Measurements from ENCODE around the gene HELT. TPM values are rescaled to one million over a fixed set of nuclear protein-coding genes. Genes with fewer than 3 reads are reported as not detected.
A peak's percentile ranks its signal among the peaks of the same experiment; 100 is the strongest.

Gene HELT
- total RNA-seq, 2 donors from 2014 or later: not detected

GRCh38 chr4:185015108-185015507 is 3.2 kb upstream of the HELT start:
- ATAC-seq (no peak), DNase-seq (no peak)
- H3K9me3 ChIP-seq (ENCODE audit: control insufficient read depth, low read length, poor library complexity, severe bottlenecking): no peaks in the 10 kb centered on the region
- Mint-ChIP-seq H3K27me3 (peaks cover 86% of the 10 kb centered on the region), H3K4me3 (no peak overlapping the region), H3K36me3 (ENCODE audit: low read depth) (no peaks in the 10 kb centered on the region), H3K27ac (no peak overlapping the region), H3K4me1 (peaks cover 14% of the 10 kb centered on the region)

GRCh38 chr4:185016101-185016940 is 2.0 kb upstream of the HELT start:
- DNase-seq (no peak), ATAC-seq (no peak)
- no peaks in the 10 kb centered on the region for H3K9me3 ChIP-seq (ENCODE audit: control insufficient read depth, low read length, poor library complexity, severe bottlenecking)
- Mint-ChIP-seq H3K27ac (no peak overlapping the region), H3K36me3 (ENCODE audit: low read depth) (no peaks in the 10 kb centered on the region), H3K4me1 (peaks cover 18% of the 10 kb centered on the region), H3K4me3 (no peak overlapping the region), H3K27me3 (peaks cover 83% of the 10 kb centered on the region)

GRCh38 chr4:185016946-185017758 is 1.1 kb upstream of the HELT start:
- no peak for ATAC-seq

GRCh38 chr4:185018834-185019455 is 655 bp downstream of the HELT start:
- Mint-ChIP-seq H3K27me3 (peaks cover 80% of the 10 kb centered on the region), H3K4me1 (peaks cover 19% of the 10 kb centered on the region), H3K27ac (no peak overlapping the region), H3K36me3 (ENCODE audit: low read depth) (peaks cover 4% of the 10 kb centered on the region), H3K4me3 (peak overlapping the region; percentile 15)
- no peaks in the 10 kb centered on the region for H3K9me3 ChIP-seq (ENCODE audit: control insufficient read depth, low read length, poor library complexity, severe bottlenecking)
- DNase-seq: no peak
- no peak for ATAC-seq

More at GRCh38 chr4:185016946-185017758, 1.1 kb upstream of the HELT start:
- no peak for DNase-seq
- H3K9me3 ChIP-seq (ENCODE audit: control insufficient read depth, low read length, poor library complexity, severe bottlenecking): no peaks in the 10 kb centered on the region
- Mint-ChIP-seq H3K4me1 (peaks cover 18% of the 10 kb centered on the region), H3K27me3 (peaks cover 81% of the 10 kb centered on the region), H3K36me3 (ENCODE audit: low read depth) (no peaks in the 10 kb centered on the region), H3K4me3 (no peak overlapping the region), H3K27ac (no peak overlapping the region)

- DNase-seq (no peak), ATAC-seq (no peak)
- H3K4me1 Mint-ChIP-seq: peaks cover 15% of the 10 kb centered on the region
- H3K27me3 Mint-ChIP-seq: peaks cover 80% of the 10 kb centered on the region
- peaks cover 4% of the 10 kb centered on the region for H3K36me3 Mint-ChIP-seq (ENCODE audit: low read depth)
- H3K4me3 Mint-ChIP-seq: no peak overlapping the region
- H3K27ac Mint-ChIP-seq: no peak overlapping the region
- no peaks in the 10 kb centered on the region for H3K9me3 ChIP-seq (ENCODE audit: control insufficient read depth, low read length, poor library complexity, severe bottlenecking)
These were observed 1.4 kb downstream of the HELT start for GRCh38 chr4:185019456-185020292.

- DNase-seq (no peak), ATAC-seq (no peak)
- no peak overlapping the region for H3K27ac Mint-ChIP-seq
- H3K4me1 Mint-ChIP-seq: peaks cover 15% of the 10 kb centered on the region
- peaks cover 80% of the 10 kb centered on the region for H3K27me3 Mint-ChIP-seq
- peak overlapping the region; percentile 49 for H3K4me3 Mint-ChIP-seq
- H3K9me3 ChIP-seq (ENCODE audit: control insufficient read depth, low read length, poor library complexity, severe bottlenecking): no peaks in the 10 kb centered on the region
- H3K36me3 Mint-ChIP-seq (ENCODE audit: low read depth): peaks cover 4% of the 10 kb centered on the region
These were observed 2.1 kb downstream of the HELT start for GRCh38 chr4:185020293-185020808.

- DNase-seq (no peak), ATAC-seq (no peak)
- peaks cover 4% of the 10 kb centered on the region for H3K36me3 Mint-ChIP-seq (ENCODE audit: low read depth)
- no peaks in the 10 kb centered on the region for H3K9me3 ChIP-seq (ENCODE audit: control insufficient read depth, low read length, poor library complexity, severe bottlenecking)
- H3K4me3 Mint-ChIP-seq: peak overlapping the region; percentile 49
- H3K4me1 Mint-ChIP-seq: peaks cover 15% of the 10 kb centered on the region
- H3K27me3 Mint-ChIP-seq: peaks cover 80% of the 10 kb centered on the region
- H3K27ac Mint-ChIP-seq: no peak overlapping the region
These were observed 2.8 kb downstream of the HELT start for GRCh38 chr4:185020863-185021761.

- peaks cover 9% of the 10 kb centered on the region for H3K36me3 Mint-ChIP-seq (ENCODE audit: low read depth)
- H3K27ac Mint-ChIP-seq: no peak overlapping the region
- peaks cover 10% of the 10 kb centered on the region for H3K4me1 Mint-ChIP-seq
- no peaks in the 10 kb centered on the region for H3K9me3 ChIP-seq (ENCODE audit: control insufficient read depth, low read length, poor library complexity, severe bottlenecking)
- peaks cover 79% of the 10 kb centered on the region for H3K27me3 Mint-ChIP-seq
- DNase-seq (no peak), ATAC-seq (no peak)
- no peak overlapping the region for H3K4me3 Mint-ChIP-seq
These were observed 5.2 kb downstream of the HELT start for GRCh38 chr4:185023471-185023870.

GRCh38 chr4:185028625-185029024 is 10.3 kb downstream of the HELT start:
- peaks cover 85% of the 10 kb centered on the region for H3K27me3 Mint-ChIP-seq
- peaks cover 6% of the 10 kb centered on the region for H3K4me1 Mint-ChIP-seq
- no peak overlapping the region for H3K27ac Mint-ChIP-seq
- H3K9me3 ChIP-seq (ENCODE audit: control insufficient read depth, low read length, poor library complexity, severe bottlenecking): no peaks in the 10 kb centered on the region
- no peak overlapping the region for H3K4me3 Mint-ChIP-seq
- H3K36me3 Mint-ChIP-seq (ENCODE audit: low read depth): peaks cover 8% of the 10 kb centered on the region
- no peak for ATAC-seq
- DNase-seq: no peak

GRCh38 chr4:185031611-185032010 is 13.3 kb downstream of the HELT start:
- peaks cover 8% of the 10 kb centered on the region for H3K36me3 Mint-ChIP-seq (ENCODE audit: low read depth)
- no peak overlapping the region for H3K27ac Mint-ChIP-seq
- no peak for ATAC-seq
- H3K9me3 ChIP-seq (ENCODE audit: control insufficient read depth, low read length, poor library complexity, severe bottlenecking): no peaks in the 10 kb centered on the region
- no peak for DNase-seq
- H3K27me3 Mint-ChIP-seq: peaks cover 72% of the 10 kb centered on the region
- no peak overlapping the region for H3K4me3 Mint-ChIP-seq
- peaks cover 12% of the 10 kb centered on the region for H3K4me1 Mint-ChIP-seq

GRCh38 chr4:185033072-185033471 is 14.8 kb downstream of the HELT start:
- DNase-seq (no peak), ATAC-seq (no peak)
- H3K27me3 Mint-ChIP-seq: peaks cover 75% of the 10 kb centered on the region
- H3K4me1 Mint-ChIP-seq: peaks cover 12% of the 10 kb centered on the region
- peaks cover 3% of the 10 kb centered on the region for H3K36me3 Mint-ChIP-seq (ENCODE audit: low read depth)
- H3K9me3 ChIP-seq (ENCODE audit: control insufficient read depth, low read length, poor library complexity, severe bottlenecking): no peaks in the 10 kb centered on the region
- no peak overlapping the region for H3K27ac Mint-ChIP-seq
- no peak overlapping the region for H3K4me3 Mint-ChIP-seq

- Mint-ChIP-seq H3K27me3 (peaks cover 68% of the 10 kb centered on the region), H3K4me3 (no peak overlapping the region), H3K36me3 (ENCODE audit: low read depth) (peaks cover 3% of the 10 kb centered on the region), H3K4me1 (peaks cover 12% of the 10 kb centered on the region), H3K27ac (no peak overlapping the region)
- no peak for DNase-seq
- no peaks in the 10 kb centered on the region for H3K9me3 ChIP-seq (ENCODE audit: control insufficient read depth, low read length, poor library complexity, severe bottlenecking)
- ATAC-seq: no peak
These were observed 15.7 kb downstream of the HELT start for GRCh38 chr4:185033950-185034349.

All from T-helper 17 cell (primary cell).